CD4-positive, CD25-positive, alpha-beta regulatory T cell (primary cell): Measurements from ENCODE around the gene BMPR1A. TPM values are rescaled to one million over a fixed set of nuclear protein-coding genes. Genes with fewer than 3 reads are reported as not detected.
"Not testable (repeated sequence)": the region's sequence is repeated elsewhere in the genome, so short reads cannot be mapped to it uniquely, and the experiment has no call there.

Experiments used
- ATAC-seq, 2 donors: fragments of 150-1000 bp; cut with Tn5 transposase; one replicate each; pipeline ENCODE4 v1.10.0; 2021; ENCODE audit warnings: low read depth in 2 of 2, moderate number of reproducible peaks in 2 of 2, moderate library complexity in 1 of 2
- DNase-seq, 3 donors: peaks; one replicate each; pipeline versions ENCODE4 v3.0.0 to v3.0.0-alpha.2; 2012 to 2022; ENCODE audit warnings: mixed read lengths in 1 of 3
- H3K27ac ChIP-seq: one replicate; pipeline ENCODE4 v1.7.0; 2013; ENCODE audit warnings: mild to moderate bottlenecking, low read length; ENCODE audit not compliant: insufficient read depth, poor library complexity, severe bottlenecking
- H3K27me3 ChIP-seq: one replicate; pipeline ENCODE4 v1.7.0; 2013; ENCODE audit warnings: low read length; ENCODE audit not compliant: control insufficient read depth, insufficient read depth
- H3K36me3 ChIP-seq: one replicate; pipeline ENCODE4 v1.7.0; 2013; ENCODE audit warnings: mild to moderate bottlenecking, low read length, moderate library complexity; ENCODE audit not compliant: control insufficient read depth, insufficient read depth
- H3K4me1 ChIP-seq: 2 replicates; pipeline ENCODE4 v1.7.0; 2013; ENCODE audit warnings: mild to moderate bottlenecking, low read length; ENCODE audit not compliant: insufficient read depth, control insufficient read depth, poor library complexity, severe bottlenecking
- H3K4me3 ChIP-seq: one replicate; pipeline ENCODE4 v1.7.0; 2013; ENCODE audit warnings: low read depth, mild to moderate bottlenecking, low read length, moderate library complexity
- H3K9me3 ChIP-seq, 2 experiments: 1 replicate in 1 of 2; 2 replicates in 1 of 2; pipeline ENCODE4 v1.7.0; 2013; ENCODE audit warnings: low read length in 2 of 2, mild to moderate bottlenecking in 1 of 2, moderate library complexity in 1 of 2; ENCODE audit not compliant: control insufficient read depth in 2 of 2
- H3K27ac Mint-ChIP-seq, 3 donors: one replicate each; pipeline ENCODE4 v1.8.0; 2020 to 2022; ENCODE audit warnings: mild to moderate bottlenecking in 3 of 3, mixed read lengths in 3 of 3, moderate library complexity in 2 of 3
- H3K27me3 Mint-ChIP-seq: one replicate; pipeline ENCODE4 v1.8.0; 2022; ENCODE audit warnings: mild to moderate bottlenecking, mixed read lengths
- H3K36me3 Mint-ChIP-seq: one replicate; pipeline ENCODE4 v1.8.0; 2020; ENCODE audit warnings: mixed read lengths
- H3K4me1 Mint-ChIP-seq, 4 donors: one replicate each; pipeline ENCODE4 v1.8.0; 2020 to 2022; ENCODE audit warnings: mixed read lengths in 4 of 4, mild to moderate bottlenecking in 1 of 4
- H3K4me3 Mint-ChIP-seq, 4 donors: one replicate each; pipeline ENCODE4 v1.8.0; 2020 to 2022; ENCODE audit warnings: mild to moderate bottlenecking in 4 of 4, mixed read lengths in 4 of 4, moderate library complexity in 3 of 4
- H3K9me3 Mint-ChIP-seq, 7 donors: one replicate each; pipeline ENCODE4 v1.8.0; 2020 to 2022; ENCODE audit warnings: mixed read lengths in 7 of 7, mild to moderate bottlenecking in 3 of 7, moderate library complexity in 2 of 7
- polyA plus RNA-seq, 4 donors: library from polyadenylated mRNA; unstranded; fragments of 300-500 nt; fragmentation: Illumina TruSeq; gene quantifications; one replicate each; pipeline ENCODE4 v1.2.3, GENCODE V29; 2021
- total RNA-seq: library from RNA; stranded (reverse); gene quantifications from one replicate; pipeline ENCODE4 v1.2.3, GENCODE V29; 2022

The BMPR1A gene
- total and polyA plus RNA-seq, 5 donors from 2014 or later: 2.2 to 8.8 (median 4.2) TPM

GRCh38 chr10:86972613-86973380 lies 216.4 kb downstream of the BMPR1A start:
- Histone ChIP-seq H3K9me3 (no peaks in the 10 kb centered on the region), H3K36me3 (no peaks in the 10 kb centered on the region), H3K4me3 (no peak overlapping the region), H3K4me1 (peaks cover 37% of the 10 kb centered on the region), H3K27me3 (no peaks in the 10 kb centered on the region), H3K27ac (no peak overlapping the region)
- Mint-ChIP-seq H3K4me1 (peaks cover 0 to 39% (median 4%) of the 10 kb centered on the region in 4 donors), H3K4me3 (peak overlapping the region; percentile 7 to 76 (median 48)), H3K27ac (peak overlapping the region; percentile 87 to 98 (median 89)), H3K36me3 (no peaks in the 10 kb centered on the region), H3K9me3 (no peaks in the 10 kb centered on the region), H3K27me3 (peaks cover 10% of the 10 kb centered on the region)
- ATAC-seq (no peak), DNase-seq (no peak)

DNA sequence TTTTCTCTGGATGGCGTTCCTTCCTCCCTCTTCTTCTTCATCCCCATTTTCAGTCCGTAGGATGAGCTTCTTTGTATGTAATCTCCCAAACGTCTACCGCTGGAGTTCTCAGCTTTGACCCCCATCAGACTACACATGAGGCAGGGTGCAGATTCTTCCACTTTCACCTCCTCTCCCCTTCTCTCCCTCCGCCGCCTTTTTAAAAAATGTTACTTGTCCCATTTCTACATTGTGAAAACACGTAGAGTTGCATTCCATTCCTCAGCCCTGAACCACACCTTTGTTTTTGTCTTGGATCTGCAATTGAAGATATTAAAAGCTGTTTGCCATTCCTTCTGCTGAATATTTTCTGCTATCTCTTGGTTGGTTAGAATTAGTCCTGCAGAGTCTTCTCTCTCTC lies 218.1 kb downstream of the BMPR1A start:
- Mint-ChIP-seq H3K4me1 (peaks cover 0 to 25% (median 4%) of the 10 kb centered on the region in 4 donors), H3K4me3 (peak overlapping the region in 1 of 4 donors; percentile 57), H3K27ac (no peak overlapping the region), H3K36me3 (no peaks in the 10 kb centered on the region), H3K27me3 (peaks cover 17% of the 10 kb centered on the region), H3K9me3 (no peaks in the 10 kb centered on the region)
- no peaks in the 10 kb centered on the region for H3K27me3 ChIP-seq
- ATAC-seq: no peak
- DNase-seq: no peak
- H3K27ac ChIP-seq: no peak overlapping the region
- peaks cover 23% of the 10 kb centered on the region for H3K4me1 ChIP-seq
- no peak overlapping the region for H3K4me3 ChIP-seq
- H3K9me3 ChIP-seq: no peaks in the 10 kb centered on the region
- H3K36me3 ChIP-seq: no peaks in the 10 kb centered on the region

DNA sequence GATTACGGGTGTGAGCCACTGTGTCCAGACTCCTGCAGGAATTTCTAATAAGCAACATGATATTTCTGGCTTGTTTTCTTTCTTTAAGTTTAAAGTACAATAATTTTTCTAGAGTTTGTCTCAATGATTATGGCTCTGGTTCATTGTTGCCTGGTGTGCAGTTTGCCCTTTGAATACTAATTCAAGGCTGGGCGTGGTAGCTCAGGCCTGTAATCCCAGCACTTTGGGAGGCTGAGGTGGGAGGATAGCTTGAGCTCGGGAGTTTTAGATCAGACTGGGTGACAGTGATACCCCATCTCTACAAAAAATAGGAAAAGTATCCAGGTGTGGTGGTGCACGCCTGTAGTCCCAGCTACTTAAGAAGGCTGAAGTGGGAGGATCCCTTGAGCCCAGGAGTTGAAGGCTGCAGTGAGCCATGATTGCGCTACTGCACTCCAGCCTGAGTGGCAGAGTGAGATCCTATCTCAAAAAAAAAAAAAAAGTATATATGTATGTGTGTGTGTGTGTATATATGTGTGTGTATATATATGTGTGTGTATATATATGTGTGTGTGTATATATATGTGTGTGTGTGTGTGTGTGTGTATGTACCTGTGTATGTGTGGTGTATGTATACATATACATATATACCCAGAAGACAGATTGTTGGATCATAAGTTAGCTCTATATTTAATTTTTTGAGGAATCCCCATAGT lies 220.1 kb downstream of the BMPR1A start:
- H3K36me3 Mint-ChIP-seq: no peaks in the 10 kb centered on the region
- no peaks in the 10 kb centered on the region for H3K9me3 ChIP-seq
- H3K27me3 ChIP-seq: no peaks in the 10 kb centered on the region
- no peak overlapping the region for H3K27ac ChIP-seq
- no peak for DNase-seq
- H3K9me3 Mint-ChIP-seq: no peaks in the 10 kb centered on the region
- H3K27me3 Mint-ChIP-seq: peaks cover 27% of the 10 kb centered on the region
- H3K36me3 ChIP-seq: no peaks in the 10 kb centered on the region
- H3K27ac Mint-ChIP-seq: no peak overlapping the region
- H3K4me1 ChIP-seq: peaks cover 4% of the 10 kb centered on the region
- H3K4me3 ChIP-seq: no peak overlapping the region
- no peak for ATAC-seq
- no peak overlapping the region for H3K4me3 Mint-ChIP-seq
- peaks cover 0 to 10% (median 1%) of the 10 kb centered on the region in 4 donors for H3K4me1 Mint-ChIP-seq

- H3K27ac Mint-ChIP-seq, H3K36me3 Mint-ChIP-seq: not testable (repeated sequence)
- peak overlapping the region in 1 of 4 donors; percentile 67 for H3K4me3 Mint-ChIP-seq
These were observed 222.0 kb downstream of the BMPR1A start for GRCh38 chr10:86978457-86978856.

DNA sequence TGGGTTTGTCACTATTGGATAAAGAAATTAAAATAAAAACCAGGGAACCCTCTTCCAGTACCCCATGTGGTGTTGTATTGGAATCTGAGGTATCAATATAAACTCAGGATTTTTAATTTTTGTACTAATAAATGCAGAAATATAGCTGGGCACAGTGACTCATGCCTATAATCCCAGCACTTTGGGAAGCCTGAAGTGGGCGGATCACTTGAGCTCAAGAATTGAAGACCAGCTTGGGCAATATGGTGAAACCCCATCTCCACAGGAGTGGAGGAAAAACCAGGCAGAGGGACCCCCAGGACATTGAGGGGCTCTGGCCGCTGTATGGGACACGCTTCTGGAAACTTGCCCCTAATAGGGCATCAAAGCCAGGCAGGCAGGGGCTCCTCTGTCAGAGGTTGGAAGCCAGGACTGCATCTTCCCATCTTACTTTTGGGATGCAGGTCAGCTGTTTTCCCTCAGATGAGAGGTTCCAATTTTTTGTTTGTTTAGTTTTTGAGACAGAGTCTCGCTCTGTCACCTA lies 222.9 kb downstream of the BMPR1A start:
- no peak overlapping the region for H3K27ac ChIP-seq
- no peaks in the 10 kb centered on the region for H3K36me3 Mint-ChIP-seq
- no peaks in the 10 kb centered on the region for H3K9me3 ChIP-seq

More at GRCh38 chr10:86978457-86978856, 222.0 kb downstream of the BMPR1A start:
- ATAC-seq, H3K4me3 ChIP-seq, H3K36me3 ChIP-seq, H3K9me3 Mint-ChIP-seq, H3K27me3 ChIP-seq, H3K9me3 ChIP-seq, DNase-seq, H3K4me1 ChIP-seq, H3K27ac ChIP-seq, H3K4me1 Mint-ChIP-seq: not testable (repeated sequence)
- H3K27me3 Mint-ChIP-seq: peaks cover 25% of the 10 kb centered on the region

GRCh38 chr10:86979977-86980448 lies 223.6 kb downstream of the BMPR1A start:
- Histone ChIP-seq H3K9me3 (no peaks in the 10 kb centered on the region), H3K4me3 (no peak overlapping the region), H3K36me3 (no peaks in the 10 kb centered on the region), H3K27ac (no peak overlapping the region), H3K27me3 (peaks cover 6% of the 10 kb centered on the region), H3K4me1 (no peaks in the 10 kb centered on the region)
- DNase-seq (no peak), ATAC-seq (no peak)
- Mint-ChIP-seq H3K9me3 (no peaks in the 10 kb centered on the region), H3K4me1 (no peaks in the 10 kb centered on the region), H3K36me3 (no peaks in the 10 kb centered on the region), H3K4me3 (no peak overlapping the region), H3K27ac (no peak overlapping the region), H3K27me3 (peaks cover 25% of the 10 kb centered on the region)

More for the DNA sequence above, 222.9 kb downstream of the BMPR1A start:
- no peak overlapping the region for H3K27ac Mint-ChIP-seq
- no peaks in the 10 kb centered on the region for H3K9me3 Mint-ChIP-seq
- peaks cover 6% of the 10 kb centered on the region for H3K27me3 ChIP-seq
- no peaks in the 10 kb centered on the region for H3K36me3 ChIP-seq
- H3K27me3 Mint-ChIP-seq: peaks cover 25% of the 10 kb centered on the region
- no peak for DNase-seq
- no peaks in the 10 kb centered on the region for H3K4me1 ChIP-seq
- no peak for ATAC-seq
- H3K4me3 Mint-ChIP-seq: no peak overlapping the region
- no peak overlapping the region for H3K4me3 ChIP-seq
- H3K4me1 Mint-ChIP-seq: no peaks in the 10 kb centered on the region

- H3K27me3 ChIP-seq, H3K4me1 Mint-ChIP-seq, DNase-seq, H3K9me3 Mint-ChIP-seq, H3K4me3 Mint-ChIP-seq, H3K36me3 Mint-ChIP-seq, H3K27ac Mint-ChIP-seq, H3K4me3 ChIP-seq, H3K4me1 ChIP-seq, H3K9me3 ChIP-seq, H3K27ac ChIP-seq, H3K36me3 ChIP-seq, ATAC-seq: not testable (repeated sequence)
- peaks cover 25% of the 10 kb centered on the region for H3K27me3 Mint-ChIP-seq
These were observed 224.6 kb downstream of the BMPR1A start for GRCh38 chr10:86981020-86981419.
